Pancreas (tissue), 10 donors: Measurements from ENCODE around the gene TMIGD1. TPM values are rescaled to one million over a fixed set of nuclear protein-coding genes. Genes with fewer than 3 reads are reported as not detected.
A peak's percentile ranks its signal among the peaks of the same experiment; 100 is the strongest.

Experiments
- ATAC-seq, 4 donors: fragments of 200-7000 bp; cut with Tn5 transposase; one replicate each; pipeline versions ENCODE4 v1.8.0 to v1.9.1; 2020; ENCODE audit warnings: mild to moderate bottlenecking in 4 of 4, moderate library complexity in 4 of 4
- DNase-seq, 6 donors: peaks; one replicate each; pipeline ENCODE4 v3.0.0-alpha.2; 2020
- FAIRE-seq: peaks from 2 replicates; lab custom pipeline; 2012; peaks lifted over from hg19 to GRCh38; lab: Jason Lieb, UNC
- H3K27ac ChIP-seq, 4 donors: fragments of 200-600 bp; sonication (generic); 1 replicate in 3 of 4; 2 replicates in 1 of 4; pipeline versions ENCODE4 v1.5.0 to v1.8.0; 2020
- H3K27me3 ChIP-seq, 4 donors: fragments of 200-600 bp; one replicate each; pipeline ENCODE4 v1.8.0; 2021
- H3K36me3 ChIP-seq, 3 donors: fragments of 200-600 bp; sonication (generic) in 1 of 3; one replicate each; pipeline versions ENCODE4 v1.5.0 to v1.8.0; 2020 to 2021
- H3K4me1 ChIP-seq, 3 donors: fragments of 200-600 bp; one replicate each; pipeline ENCODE4 v1.8.0; 2021
- H3K4me3 ChIP-seq, 4 donors: fragments of 200-600 bp; sonication (generic) in 2 of 4; one replicate each; pipeline versions ENCODE4 v1.5.0 to v1.8.0; 2020 to 2021
- H3K9me3 ChIP-seq, 4 donors: fragments of 200-600 bp; one replicate each; pipeline ENCODE4 v1.8.0; 2021
- WGBS, 2 donors: extraction: QIAGEN DNeasy Blood & Tissue Kit; methylation state at CpG; one replicate each; pipeline ENCODE4 v1.1.7; 2013; 5-methylcytosine and 5-hydroxymethylcytosine counted together
- intact Hi-C, 3 donors: fragments of 100-400 bp; cut with DNase I; formaldehyde crosslinking; loops; one replicate each; pipeline versions ENCODE4 v1.11.1 to v1.14.2; 2022
- polyA plus RNA-seq, 2 donors: library from polyadenylated mRNA; stranded (reverse); fragments of 200-250 nt; gene quantifications; one replicate each; pipeline ENCODE4 v1.2.3, GENCODE V29; 2013
- total RNA-seq, 6 donors: library from RNA; stranded (reverse); fragmentation: NEBNext Ultra II Directional in 4 of 6; extraction: Animal tissue kit (Norgen Biotek cat#: 25700) in 4 of 6; gene quantifications; one replicate each; pipeline versions ENCODE4 v1.2.1 to v1.2.4, GENCODE V29; 2021 to 2023
- TF ChIP-seq, protein P1 (sequence below), 4 donors: fragments of 200-600 bp; sonication (generic) in 3 of 4; IDR thresholded peaks; one replicate each; pipeline versions ENCODE4 v1.5.0 to v1.8.0; 2021; ENCODE audit warnings: antibody characterized with exemption in 4 of 4
- donor health status: healthy with polysubstance abuse.
- donor health status: DM: no; HTN: no; CAD: no; lungs with moderate emphysema.
- donor health status: DM: no; HTN: no; CAD: no.
- donor health status: control.
- donor health status: control.
- donor health status: Bipolar disorder and iron deficiency.
- donor health status: DM: yes; HTN: yes; CAD: no.
- donor health status: DM: no; HTN: no; CAD: no.
- donor health status: DM: no; HTN: no; CAD: no.
- donor health status: DM: yes; HTN: yes; CAD: no.

Gene TMIGD1
- total and polyA plus RNA-seq, 8 donors = not detected

DNA sequence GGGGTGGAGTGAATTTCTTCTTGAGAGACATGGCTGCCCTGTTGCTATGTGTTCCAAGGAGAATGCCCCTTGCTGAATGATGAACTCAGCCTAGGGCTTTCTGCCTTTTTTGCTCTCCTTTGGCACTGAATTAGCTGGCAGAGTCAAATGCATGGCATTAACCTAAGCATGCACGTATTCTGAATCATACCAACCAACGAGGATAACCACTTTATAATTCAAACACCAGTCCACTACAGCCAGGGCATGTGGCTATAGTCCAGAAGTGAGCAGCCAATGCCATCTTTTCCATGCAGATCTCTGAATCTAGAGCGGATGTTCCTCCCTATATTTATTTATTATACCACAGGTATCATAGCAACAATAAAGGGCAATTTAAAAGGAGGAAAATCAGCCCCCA, 15.7 kb downstream of the TMIGD1 start:
- Histone ChIP-seq H3K36me3 (no peaks in the 10 kb centered on the region), H3K27ac (no peak overlapping the region), H3K27me3 (no peaks in the 10 kb centered on the region), H3K9me3 (no peaks in the 10 kb centered on the region), H3K4me1 (no peaks in the 10 kb centered on the region), H3K4me3 (no peak overlapping the region)
- WGBS, 2 donors = 61 to 65% methylated on average over 3 of the region's 3 CpGs
- no peak for FAIRE-seq
- DNase-seq = no peak
- TF ChIP-seq, protein P1, sequence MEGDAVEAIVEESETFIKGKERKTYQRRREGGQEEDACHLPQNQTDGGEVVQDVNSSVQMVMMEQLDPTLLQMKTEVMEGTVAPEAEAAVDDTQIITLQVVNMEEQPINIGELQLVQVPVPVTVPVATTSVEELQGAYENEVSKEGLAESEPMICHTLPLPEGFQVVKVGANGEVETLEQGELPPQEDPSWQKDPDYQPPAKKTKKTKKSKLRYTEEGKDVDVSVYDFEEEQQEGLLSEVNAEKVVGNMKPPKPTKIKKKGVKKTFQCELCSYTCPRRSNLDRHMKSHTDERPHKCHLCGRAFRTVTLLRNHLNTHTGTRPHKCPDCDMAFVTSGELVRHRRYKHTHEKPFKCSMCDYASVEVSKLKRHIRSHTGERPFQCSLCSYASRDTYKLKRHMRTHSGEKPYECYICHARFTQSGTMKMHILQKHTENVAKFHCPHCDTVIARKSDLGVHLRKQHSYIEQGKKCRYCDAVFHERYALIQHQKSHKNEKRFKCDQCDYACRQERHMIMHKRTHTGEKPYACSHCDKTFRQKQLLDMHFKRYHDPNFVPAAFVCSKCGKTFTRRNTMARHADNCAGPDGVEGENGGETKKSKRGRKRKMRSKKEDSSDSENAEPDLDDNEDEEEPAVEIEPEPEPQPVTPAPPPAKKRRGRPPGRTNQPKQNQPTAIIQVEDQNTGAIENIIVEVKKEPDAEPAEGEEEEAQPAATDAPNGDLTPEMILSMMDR (IDR thresholded peaks at IDR 0.05) = no peak
- intact Hi-C loops = no loop called here
- peak in 2 of 4 donors; percentile 38 to 72 for ATAC-seq

DNA sequence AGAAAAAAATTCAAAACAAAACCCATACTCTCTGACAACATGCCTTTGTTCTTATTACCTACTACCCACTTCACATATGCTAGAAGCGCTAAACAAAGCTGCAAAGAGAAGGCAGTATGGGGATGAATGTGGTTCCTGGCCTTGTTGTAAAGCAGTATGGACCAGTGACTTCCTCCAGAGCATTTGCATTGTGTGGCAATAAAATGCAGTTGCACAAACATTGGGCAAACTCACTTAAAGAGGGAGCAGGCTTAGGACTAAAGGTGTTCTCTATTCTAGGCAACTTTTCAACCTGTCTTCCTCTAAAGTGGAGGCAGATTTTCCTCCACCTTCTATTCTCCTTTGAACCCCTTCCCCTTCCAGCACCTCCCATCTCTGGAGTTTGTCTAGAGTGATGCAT, 17.1 kb downstream of the TMIGD1 start:
- intact Hi-C loops = no loop called here
- Histone ChIP-seq H3K4me3 (no peak overlapping the region), H3K36me3 (no peaks in the 10 kb centered on the region), H3K9me3 (no peaks in the 10 kb centered on the region), H3K27ac (no peak overlapping the region), H3K27me3 (no peaks in the 10 kb centered on the region), H3K4me1 (no peaks in the 10 kb centered on the region)
- DNase-seq = no peak
- WGBS, 2 donors = 97 to 98% methylated on average over 1 of the region's 1 CpG
- no peak for FAIRE-seq
- ATAC-seq = no peak
- TF ChIP-seq, protein P1 (IDR thresholded peaks at IDR 0.05) = no peak

DNA sequence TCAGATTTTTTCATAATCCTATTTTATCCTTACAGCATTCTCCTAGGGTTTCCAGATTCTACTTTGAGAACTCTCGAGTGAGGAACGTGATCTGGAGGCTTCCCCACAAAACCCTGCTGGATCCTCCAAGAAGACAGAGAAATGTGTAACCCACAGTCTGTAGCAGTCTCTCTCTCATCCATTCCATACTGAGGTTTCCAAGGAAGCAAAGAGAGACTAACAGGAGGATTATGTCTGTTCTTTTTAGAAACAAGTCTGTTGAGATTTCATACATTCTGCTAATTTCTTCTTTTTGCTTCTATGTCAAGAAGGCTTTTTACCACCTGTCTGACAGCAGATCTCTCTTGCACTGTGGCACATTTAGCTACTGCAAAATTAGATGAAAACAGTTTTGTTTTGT, 18.8 kb downstream of the TMIGD1 start:
- Histone ChIP-seq H3K27ac (no peak overlapping the region), H3K4me1 (no peaks in the 10 kb centered on the region), H3K4me3 (no peak overlapping the region), H3K9me3 (no peaks in the 10 kb centered on the region), H3K36me3 (no peaks in the 10 kb centered on the region), H3K27me3 (no peaks in the 10 kb centered on the region)
- TF ChIP-seq, protein P1 (IDR thresholded peaks at IDR 0.05) = no peak
- intact Hi-C loops = no loop called here
- FAIRE-seq = no peak
- WGBS, 2 donors = 58 to 81% methylated on average over 2 of the region's 2 CpGs
- no peak for DNase-seq
- ATAC-seq = no peak

DNA sequence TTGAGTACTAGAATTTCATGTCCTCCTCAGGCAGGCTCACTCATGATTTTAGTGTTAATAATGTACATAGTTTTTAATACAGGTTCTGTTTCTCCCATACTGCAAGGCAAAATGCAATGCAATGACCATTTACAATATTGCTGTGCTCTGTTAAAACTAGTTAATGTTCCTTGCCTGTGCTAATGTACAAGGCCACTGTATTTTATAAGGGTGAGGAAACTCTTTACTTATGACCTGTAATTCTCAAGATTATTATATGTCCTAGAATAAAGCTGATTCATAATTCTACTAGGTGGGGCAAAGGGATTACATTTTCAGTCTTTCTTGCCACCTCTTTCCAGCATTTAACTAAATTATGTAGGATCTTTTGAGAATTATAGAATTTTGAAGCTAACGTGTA, 19.4 kb downstream of the TMIGD1 start:
- Histone ChIP-seq H3K36me3 (no peaks in the 10 kb centered on the region), H3K27ac (no peak overlapping the region), H3K27me3 (no peaks in the 10 kb centered on the region), H3K4me3 (no peak overlapping the region), H3K4me1 (no peaks in the 10 kb centered on the region), H3K9me3 (no peaks in the 10 kb centered on the region)
- FAIRE-seq (no peak), DNase-seq (no peak), ATAC-seq (no peak)
- intact Hi-C loops = no loop called here
- TF ChIP-seq, protein P1 (IDR thresholded peaks at IDR 0.05) = no peak
- WGBS, 2 donors = 48 to 53% methylated on average over 1 of the region's 1 CpG

DNA sequence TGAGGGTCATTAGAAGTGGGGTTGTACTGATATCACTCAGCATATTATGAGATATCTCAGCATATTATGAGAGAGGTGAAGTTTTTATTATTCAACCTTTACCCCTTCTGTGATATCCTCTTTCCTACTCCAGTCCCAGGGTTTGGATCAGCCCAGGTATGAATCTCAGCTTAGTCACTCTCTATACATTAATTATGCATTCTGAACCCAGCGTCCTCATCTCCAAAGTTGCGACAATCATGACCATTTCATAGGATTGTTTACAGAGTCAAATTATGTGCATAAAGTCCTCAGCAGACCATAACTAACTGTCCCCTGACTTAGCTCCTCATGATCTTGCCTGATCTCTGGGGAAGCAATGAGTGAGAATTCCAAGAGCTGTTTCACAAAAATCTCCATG, 21.6 kb downstream of the TMIGD1 start:
- intact Hi-C loops = no loop called here
- Histone ChIP-seq H3K4me3 (no peak overlapping the region), H3K36me3 (no peaks in the 10 kb centered on the region), H3K4me1 (no peaks in the 10 kb centered on the region), H3K27ac (no peak overlapping the region), H3K9me3 (no peaks in the 10 kb centered on the region), H3K27me3 (no peaks in the 10 kb centered on the region)
- FAIRE-seq = no peak
- WGBS, 2 donors = 71 to 83% methylated on average over 2 of the region's 2 CpGs
- TF ChIP-seq, protein P1 (IDR thresholded peaks at IDR 0.05) = no peak
- ATAC-seq = no peak
- no peak for DNase-seq
